LoVo (cell line): ENCODE data around the gene SFI1.

Source experiments
- DNase-seq: peaks from one replicate; pipeline ENCODE4 v3.0.0-alpha.2; 2016; ENCODE audit warnings: low spot score

Gene SFI1

GRCh38 chr22:31595271-31595670 lies 98.9 kb downstream of the SFI1 start:
- no peak for DNase-seq

- DNase-seq = no peak
Measured at GRCh38 chr22:31602259-31602952, 106.1 kb downstream of the SFI1 start.

GRCh38 chr22:31603081-31603525 lies 106.8 kb downstream of the SFI1 start:
- no peak for DNase-seq

- no peak for DNase-seq
Measured at GRCh38 chr22:31603574-31603973, 107.2 kb downstream of the SFI1 start.

GRCh38 chr22:31604137-31604705 lies 107.9 kb downstream of the SFI1 start:
- DNase-seq = no peak

- DNase-seq = no peak
Measured at GRCh38 chr22:31604746-31605705, 108.7 kb downstream of the SFI1 start.

- no peak for DNase-seq
Measured at GRCh38 chr22:31605851-31606585, 109.7 kb downstream of the SFI1 start.

GRCh38 chr22:31607696-31608095 lies 111.4 kb downstream of the SFI1 start:
- DNase-seq = no peak

GRCh38 chr22:31609716-31610115 lies 113.4 kb downstream of the SFI1 start:
- DNase-seq = no peak

- no peak for DNase-seq
Measured at GRCh38 chr22:31610611-31611010, 114.3 kb downstream of the SFI1 start.

GRCh38 chr22:31611061-31611760 lies 114.9 kb downstream of the SFI1 start:
- DNase-seq = no peak

GRCh38 chr22:31612891-31613285 lies 116.6 kb downstream of the SFI1 start:
- no peak for DNase-seq

GRCh38 chr22:31613286-31613903 lies 117.1 kb downstream of the SFI1 start:
- DNase-seq = no peak

- no peak for DNase-seq
Measured at GRCh38 chr22:31613904-31614296, 117.6 kb downstream of the SFI1 start.

- DNase-seq = no peak
Measured at GRCh38 chr22:31614781-31615490, 118.6 kb downstream of the SFI1 start.

- no peak for DNase-seq
Measured at GRCh38 chr22:31615491-31615860, 119.1 kb downstream of the SFI1 start.

- no peak for DNase-seq
Measured at GRCh38 chr22:31615940-31616314, 119.6 kb downstream of the SFI1 start.

- DNase-seq = no peak
Measured at GRCh38 chr22:31616315-31616980, 120.1 kb downstream of the SFI1 start.

- no peak for DNase-seq
Measured at GRCh38 chr22:31618057-31618456, 121.7 kb downstream of the SFI1 start.
